GM12892 (cell line): ENCODE data around the gene XYLT1.

Experiments used
- DNase-seq: peaks from one replicate; pipeline ENCODE4 v3.0.0; 2011; ENCODE audit not compliant: insufficient read length
- FAIRE-seq: peaks from 2 replicates; lab custom pipeline; 2011; peaks lifted over from hg19 to GRCh38; lab: Jason Lieb, UNC
- POLR2A ChIP-seq: IDR thresholded peaks from 2 replicates; pipeline ENCODE4 v1.6.1; 2011; ENCODE audit warnings: low read depth, low read length, control low read depth
- POLR2AphosphoS5 ChIP-seq: IDR thresholded peaks from 2 replicates; pipeline ENCODE4 v1.6.1; 2011; ENCODE audit warnings: low read depth, low read length, control low read depth
- TAF1 ChIP-seq: IDR thresholded peaks from 2 replicates; pipeline ENCODE4 v1.6.1; 2011; ENCODE audit warnings: low read depth, mild to moderate bottlenecking, control low read depth, low read length, borderline replicate concordance

XYLT1 gene

GRCh38 chr16:17130733-17131132 lies 340.0 kb downstream of the XYLT1 start:
- no peak for FAIRE-seq
- DNase-seq: no peak
- TF ChIP-seq TAF1 (no peak), POLR2AphosphoS5 (no peak), POLR2A (no peak)

GRCh38 chr16:17129971-17130370 lies 340.8 kb downstream of the XYLT1 start:
- DNase-seq: no peak
- no peak for FAIRE-seq

GRCh38 chr16:17128791-17129190 lies 342.0 kb downstream of the XYLT1 start:
- no peak for FAIRE-seq
- DNase-seq: no peak
- no peak for TF ChIP-seq POLR2A
- TF ChIP-seq POLR2AphosphoS5: no peak
- TF ChIP-seq TAF1: no peak

More at GRCh38 chr16:17129971-17130370, 340.8 kb downstream of the XYLT1 start:
- TF ChIP-seq POLR2A: no peak
- TF ChIP-seq TAF1: no peak
- TF ChIP-seq POLR2AphosphoS5: no peak

GRCh38 chr16:17126156-17126555 lies 344.6 kb downstream of the XYLT1 start:
- FAIRE-seq: no peak
- TF ChIP-seq POLR2A: no peak
- no peak for TF ChIP-seq TAF1
- no peak for TF ChIP-seq POLR2AphosphoS5

GRCh38 chr16:17125671-17126070 lies 345.1 kb downstream of the XYLT1 start:
- DNase-seq (no peak), FAIRE-seq (no peak)
- TF ChIP-seq TAF1 (no peak), POLR2AphosphoS5 (no peak), POLR2A (no peak)

More at GRCh38 chr16:17126156-17126555, 344.6 kb downstream of the XYLT1 start:
- DNase-seq: no peak

GRCh38 chr16:17117906-17118577 lies 352.7 kb downstream of the XYLT1 start:
- TF ChIP-seq POLR2A (no peak), TAF1 (no peak), POLR2AphosphoS5 (no peak)
- no peak for FAIRE-seq
- DNase-seq: no peak

- no peak for DNase-seq
- no peak for TF ChIP-seq TAF1
- no peak for TF ChIP-seq POLR2A
- no peak for FAIRE-seq
These were observed 354.0 kb downstream of the XYLT1 start for GRCh38 chr16:17116595-17117322.

- no peak for DNase-seq
- FAIRE-seq: no peak
- TF ChIP-seq POLR2AphosphoS5: no peak
- no peak for TF ChIP-seq POLR2A
- TF ChIP-seq TAF1: no peak
These were observed 361.3 kb downstream of the XYLT1 start for GRCh38 chr16:17109413-17109812.

- TF ChIP-seq POLR2A (no peak), TAF1 (no peak), POLR2AphosphoS5 (no peak)
- FAIRE-seq: no peak
- no peak for DNase-seq
These were observed 362.2 kb downstream of the XYLT1 start for GRCh38 chr16:17108596-17108995.

GRCh38 chr16:17107450-17107849 lies 363.3 kb downstream of the XYLT1 start:
- FAIRE-seq (no peak), DNase-seq (no peak)
- TF ChIP-seq POLR2A (no peak), TAF1 (no peak), POLR2AphosphoS5 (no peak)

- TF ChIP-seq POLR2A (no peak), TAF1 (no peak), POLR2AphosphoS5 (no peak)
- FAIRE-seq: no peak
- DNase-seq: no peak
These were observed 364.4 kb downstream of the XYLT1 start for GRCh38 chr16:17106243-17106791.

GRCh38 chr16:17105239-17105797 lies 365.4 kb downstream of the XYLT1 start:
- no peak for DNase-seq
- no peak for FAIRE-seq
- TF ChIP-seq TAF1 (no peak), POLR2A (no peak), POLR2AphosphoS5 (no peak)
